ENCODE results near the gene PADI2. TPM values are rescaled to one million over a fixed set of nuclear protein-coding genes. Genes with fewer than 3 reads are reported as not detected.

Gene PADI2
- total RNA-seq, 4 donors from 2014 or later = 0.29 to 2.8 (median 0.67) TPM

GRCh38 chr1:17081439-17081838 is 37.8 kb downstream of the PADI2 start:
- intact Hi-C loops (cut with DNase I; ENCODE audit: low total_unique reads) = no loop called here
- H3K27me3 ChIP-seq = no peaks in the 10 kb centered on the region
- no peak for DNase-seq
- TF ChIP-seq CTCF (IDR thresholded peaks at IDR 0.05) (no peak), POLR2A (IDR thresholded peaks at IDR 0.05) (no peak)
- no peaks in the 10 kb centered on the region for H3K9me3 ChIP-seq
- no peak overlapping the region for H3K27ac ChIP-seq
- H3K36me3 ChIP-seq = no peaks in the 10 kb centered on the region
- no peaks in the 10 kb centered on the region for H3K4me1 ChIP-seq
- H3K4me3 ChIP-seq = no peak overlapping the region

GRCh38 chr1:17080880-17081279 is 38.4 kb downstream of the PADI2 start:
- no peak for TF ChIP-seq POLR2A (IDR thresholded peaks at IDR 0.05)
- no peak for TF ChIP-seq CTCF (IDR thresholded peaks at IDR 0.05)
- Histone ChIP-seq H3K4me1 (no peaks in the 10 kb centered on the region), H3K9me3 (no peaks in the 10 kb centered on the region), H3K4me3 (no peak overlapping the region), H3K36me3 (no peaks in the 10 kb centered on the region), H3K27me3 (no peaks in the 10 kb centered on the region), H3K27ac (no peak overlapping the region)
- DNase-seq = no peak
- intact Hi-C loops (cut with DNase I; ENCODE audit: low total_unique reads) = no loop called here

- Histone ChIP-seq H3K27ac (no peak overlapping the region), H3K27me3 (no peaks in the 10 kb centered on the region)
- intact Hi-C loops (cut with DNase I; ENCODE audit: low total_unique reads) = no loop called here
Measured at GRCh38 chr1:17080085-17080759, 39.0 kb downstream of the PADI2 start.

GRCh38 chr1:17078991-17079868 is 40.0 kb downstream of the PADI2 start:
- H3K27ac ChIP-seq = no peak overlapping the region
- no peaks in the 10 kb centered on the region for H3K36me3 ChIP-seq
- intact Hi-C loops (cut with DNase I; ENCODE audit: low total_unique reads) = no loop called here
- no peak overlapping the region for H3K4me3 ChIP-seq
- no peak for DNase-seq
- TF ChIP-seq CTCF (IDR thresholded peaks at IDR 0.05) (no peak), POLR2A (IDR thresholded peaks at IDR 0.05) (no peak)
- H3K9me3 ChIP-seq = no peaks in the 10 kb centered on the region
- no peaks in the 10 kb centered on the region for H3K4me1 ChIP-seq
- H3K27me3 ChIP-seq = no peaks in the 10 kb centered on the region

More at GRCh38 chr1:17080085-17080759, 39.0 kb downstream of the PADI2 start:
- Histone ChIP-seq H3K36me3 (no peaks in the 10 kb centered on the region), H3K9me3 (no peaks in the 10 kb centered on the region), H3K4me1 (no peaks in the 10 kb centered on the region), H3K4me3 (no peak overlapping the region)
- no peak for TF ChIP-seq POLR2A (IDR thresholded peaks at IDR 0.05)
- no peak for TF ChIP-seq CTCF (IDR thresholded peaks at IDR 0.05)
- DNase-seq = no peak

Measured in uterus (tissue), 4 donors.